ENCODE measurements around the gene KRTAP10-12. TPM values are rescaled to one million over a fixed set of nuclear protein-coding genes. Genes with fewer than 3 reads are reported as not detected.

The KRTAP10-12 gene
- total and polyA plus RNA-seq, 2 of the 13 experiments (the other 11 are each of a cell fraction or from before 2014, with no cell fraction given), result not detected

DNA sequence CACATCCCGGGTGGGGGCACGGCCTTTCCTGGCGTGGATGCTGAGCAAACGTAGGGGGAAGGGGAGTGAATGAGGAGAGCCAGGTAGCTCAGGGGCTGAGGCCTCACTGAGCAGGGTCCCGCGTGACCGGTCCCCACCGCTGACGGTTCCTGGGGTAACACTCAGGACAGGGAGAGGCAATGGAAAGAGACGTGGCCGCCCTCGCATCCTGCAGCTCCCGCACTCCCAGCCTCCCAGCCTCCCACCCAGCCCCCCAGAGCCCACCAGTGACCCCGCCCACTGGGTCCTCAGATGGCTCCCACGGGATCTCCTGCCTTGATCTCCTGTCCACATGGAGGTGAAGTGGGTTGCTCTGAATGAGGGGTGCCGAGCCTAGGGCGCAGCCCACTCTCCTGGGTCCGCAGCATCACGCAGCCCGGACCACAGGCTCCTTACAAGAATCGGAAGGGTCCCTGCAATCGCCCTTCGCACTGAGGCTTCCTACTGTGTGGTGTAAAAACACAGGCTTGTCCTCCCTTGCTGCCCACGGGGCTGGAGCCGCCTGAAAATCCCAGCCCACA, 12.0 kb downstream of the KRTAP10-12 start:
- BruUV-seq (replicated peaks), result no TSS peak
- no peak overlapping the region for H3K4me3 ChIP-seq (replicated peaks in 1 of 3; ENCODE audit: insufficient read depth in 1 of 3, low read depth in 2 of 3, low read length in 3 of 3)
- in situ Hi-C loops (cut with HindIII; ENCODE audit: extremely low pct_ligation_motif_present, low pct_unique_long_range_greater_than_20kb), result no loop called here
- FAIRE-seq (no peak), DNase-seq (ENCODE audit: low spot score) (no peak), ATAC-seq (no peak)
- no peak overlapping the region for H2AFZ ChIP-seq (ENCODE audit: low read length)
- CTCF ChIA-PET (ENCODE audit: low intra/inter-chr PET ratio, low total read pairs), result no interaction called here
- no peak overlapping the region for H3K9ac ChIP-seq (ENCODE audit: insufficient read depth, low read depth, low read length)
- POLR2A ChIA-PET, result no interaction called here
- peaks cover 16 to 68% of the 10 kb centered on the region in 2 experiments for H3K27me3 ChIP-seq (ENCODE audit: control insufficient read depth in 1 of 2, insufficient read depth in 2 of 2, low read length in 2 of 2)
- H3K36me3 ChIP-seq (replicated peaks in 1 of 2; ENCODE audit: control insufficient read depth in 1 of 2, insufficient read depth in 2 of 2, low read length in 2 of 2), result no peaks in the 10 kb centered on the region
- intact Hi-C loops (cut with micrococcal nuclease; ENCODE audit: unreplicated experiment), result no loop called here
- H3K27ac ChIP-seq (ENCODE audit: extremely low read length, insufficient read depth, low read length), result no peak overlapping the region
- no peaks in the 10 kb centered on the region for H3K79me2 ChIP-seq (ENCODE audit: insufficient read depth, low read length)
- no peaks in the 10 kb centered on the region for H4K20me1 ChIP-seq (ENCODE audit: insufficient read depth, low read length)
- no peaks in the 10 kb centered on the region for H3K9me3 ChIP-seq (ENCODE audit: low read length)
- peaks cover 13% of the 10 kb centered on the region; the same call in 1 of the 2 replicates for H3K4me1 ChIP-seq (ENCODE audit: insufficient read depth, low read length)
- H3K4me2 ChIP-seq (ENCODE audit: low read depth, low read length), result no peak overlapping the region
- TF ChIP-seq, protein P1, sequence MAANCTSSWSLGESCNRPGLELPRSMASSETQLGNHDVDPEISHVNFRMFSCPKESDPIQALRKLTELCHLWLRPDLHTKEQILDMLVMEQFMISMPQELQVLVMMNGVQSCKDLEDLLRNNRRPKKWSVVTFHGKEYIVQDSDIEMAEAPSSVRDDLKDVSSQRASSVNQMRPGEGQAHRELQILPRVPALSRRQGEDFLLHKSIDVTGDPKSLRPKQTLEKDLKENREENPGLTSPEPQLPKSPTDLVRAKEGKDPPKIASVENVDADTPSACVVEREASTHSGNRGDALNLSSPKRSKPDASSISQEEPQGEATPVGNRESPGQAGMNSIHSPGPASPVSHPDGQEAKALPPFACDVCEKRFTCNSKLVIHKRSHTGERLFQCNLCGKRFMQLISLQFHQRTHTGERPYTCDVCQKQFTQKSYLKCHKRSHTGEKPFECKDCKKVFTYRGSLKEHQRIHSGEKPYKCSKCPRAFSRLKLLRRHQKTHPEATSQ (CRISPR knock-in tag; IDR thresholded peaks at IDR 0.05; ENCODE audit: borderline replicate concordance), result no peak
- no peak for TF ChIP-seq SNRNP70 (IDR thresholded peaks at IDR 0.05; ENCODE audit: low read depth, low read length)
- TF ChIP-seq ZFP82 (CRISPR knock-in tag; IDR thresholded peaks at IDR 0.05; ENCODE audit: borderline replicate concordance), result no peak
- TF ChIP-seq MLLT10 (CRISPR knock-in tag; IDR thresholded peaks at IDR 0.05), result no peak
- no peak for TF ChIP-seq ZMYM4 (CRISPR knock-in tag; IDR thresholded peaks at IDR 0.05)
- TF ChIP-seq PREB (CRISPR knock-in tag; IDR thresholded peaks at IDR 0.05), result no peak
- WGBS (ENCODE audit: low lambda C conversion rate), result 47% methylated on average over 7 of the region's 25 CpGs
